IMR-90 (cell line): Measurements from ENCODE around the gene NR2C1. TPM values are rescaled to one million over a fixed set of nuclear protein-coding genes. Genes with fewer than 3 reads are reported as not detected.

ENCODE experiments used
- ATAC-seq: fragments of 200-7000 bp; cut with Tn5 transposase; 2 replicates; pipeline ENCODE4 v1.9.1; 2020; ENCODE audit warnings: low read depth, mild to moderate bottlenecking, moderate library complexity
- BruUV-seq: library from RNA; stranded (reverse); fragments of 400-500 nt; replicated peaks from 2 replicates; lab custom pipeline; 2021; lab: Mats Ljungman, UMichigan
- CTCF ChIA-PET: fragments of 300-600 bp; formaldehyde crosslinking; extraction: SDS; loops from one replicate; lab custom pipeline; 2021; ENCODE audit warnings: antibody characterized with exemption; lab: Yijun Ruan, JAX
- POLR2A ChIA-PET: fragments of 300-600 bp; sonication (Branson Sonifier 250); formaldehyde crosslinking; loops from one replicate; lab custom pipeline; 2022; ENCODE audit warnings: antibody characterized with exemption; ENCODE audit not compliant: unreplicated experiment; lab: Charles Lee
- DNase-seq: peaks from one replicate; pipeline ENCODE4 v3.0.0; 2013
- H2AFZ ChIP-seq: replicated peaks from 2 replicates; pipeline ENCODE3; 2013; ENCODE audit warnings: low read length, mild to moderate bottlenecking; ENCODE audit not compliant: poor library complexity
- H2AK5ac ChIP-seq: 2 replicates; pipeline ENCODE4 v1.6.1; 2013; ENCODE audit warnings: low read depth, low read length, inconsistent platforms
- H2AK9ac ChIP-seq: replicated peaks from 2 replicates; pipeline ENCODE3; 2013; ENCODE audit warnings: mild to moderate bottlenecking, low read depth, low read length, moderate library complexity; ENCODE audit not compliant: poor library complexity
- H2BK120ac ChIP-seq: 2 replicates; pipeline ENCODE4 v1.6.1; 2013; ENCODE audit warnings: low read depth, low read length, inconsistent platforms
- H2BK15ac ChIP-seq: 3 replicates; pipeline ENCODE4 v1.6.1; 2013; ENCODE audit warnings: low read depth, low read length, inconsistent platforms
- H2BK20ac ChIP-seq: 2 replicates; pipeline ENCODE4 v1.6.1; 2013; ENCODE audit warnings: low read depth, mild to moderate bottlenecking, inconsistent platforms, low read length, moderate library complexity
- H2BK5ac ChIP-seq: 2 replicates; pipeline ENCODE4 v1.6.1; 2013; ENCODE audit warnings: mild to moderate bottlenecking, low read depth, low read length, inconsistent platforms; ENCODE audit not compliant: poor library complexity, severe bottlenecking
- H3K14ac ChIP-seq: replicated peaks from 2 replicates; pipeline ENCODE4 v1.6.1; 2013; ENCODE audit warnings: low read depth, low read length, inconsistent platforms
- H3K18ac ChIP-seq: 2 replicates; pipeline ENCODE4 v1.6.1; 2013; ENCODE audit warnings: low read depth, low read length, control low read depth
- H3K23ac ChIP-seq: 2 replicates; pipeline ENCODE4 v1.6.1; 2013; ENCODE audit warnings: low read depth, low read length, inconsistent platforms
- H3K27ac ChIP-seq: 2 replicates; pipeline ENCODE4 v1.5.1; 2013; ENCODE audit warnings: mild to moderate bottlenecking, control low read depth, low read length; ENCODE audit not compliant: insufficient read depth
- H3K27me3 ChIP-seq: 2 replicates; pipeline ENCODE4 v1.6.1; 2013; ENCODE audit warnings: low read length; ENCODE audit not compliant: control insufficient read depth, insufficient read depth
- H3K36me3 ChIP-seq: 2 replicates; pipeline ENCODE4 v1.6.1; 2013; ENCODE audit warnings: low read length, mixed read lengths; ENCODE audit not compliant: control insufficient read depth, insufficient read depth
- H3K4ac ChIP-seq: 2 replicates; pipeline ENCODE4 v1.6.1; 2013; ENCODE audit warnings: low read depth, low read length, inconsistent platforms
- H3K4me1 ChIP-seq: 2 replicates; pipeline ENCODE4 v1.6.1; 2013; ENCODE audit warnings: low read length, mixed read lengths; ENCODE audit not compliant: control insufficient read depth, insufficient read depth
- H3K4me2 ChIP-seq: 2 replicates; pipeline ENCODE4 v1.6.1; 2013; ENCODE audit warnings: low read depth, mild to moderate bottlenecking, control low read depth, low read length, moderate library complexity
- H3K4me3 ChIP-seq: 2 replicates; pipeline ENCODE4 v1.5.1; 2013; ENCODE audit warnings: low read depth, mild to moderate bottlenecking, control low read depth, low read length, moderate library complexity; ENCODE audit not compliant: insufficient read depth
- H3K56ac ChIP-seq: 2 replicates; pipeline ENCODE4 v1.6.1; 2013; ENCODE audit warnings: low read length, inconsistent platforms; ENCODE audit not compliant: insufficient read depth; ENCODE audit errors: extremely low read depth
- H3K79me1 ChIP-seq, 2 experiments: 2 replicates each; pipeline ENCODE4 v1.6.1; 2013; ENCODE audit warnings: low read length in 2 of 2, inconsistent platforms in 1 of 2, low read depth in 1 of 2
- H3K9ac ChIP-seq: 2 replicates; pipeline ENCODE4 v1.6.1; 2013; ENCODE audit warnings: low read depth, low read length, control low read depth
- H3K9me1 ChIP-seq: 2 replicates; pipeline ENCODE4 v1.6.1; 2013; ENCODE audit warnings: low read length, inconsistent platforms; ENCODE audit not compliant: insufficient read depth
- H3K9me3 ChIP-seq: 2 replicates; pipeline ENCODE4 v1.6.1; 2013; ENCODE audit warnings: low read length; ENCODE audit not compliant: control insufficient read depth, insufficient read depth
- H4K20me1 ChIP-seq: 2 replicates; pipeline ENCODE4 v1.6.1; 2013; ENCODE audit warnings: low read length, inconsistent platforms; ENCODE audit not compliant: insufficient read depth
- H4K5ac ChIP-seq: 2 replicates; pipeline ENCODE4 v1.6.1; 2013; ENCODE audit warnings: mild to moderate bottlenecking, low read depth, low read length, control low read depth
- H4K8ac ChIP-seq, 2 experiments: 2 replicates each; pipeline ENCODE4 v1.6.1; 2013; ENCODE audit warnings: low read depth in 2 of 2, low read length in 2 of 2, control low read depth in 1 of 2, inconsistent platforms in 1 of 2
- H4K91ac ChIP-seq: 2 replicates; pipeline ENCODE4 v1.6.1; 2013; ENCODE audit warnings: low read depth, low read length, inconsistent platforms; ENCODE audit not compliant: insufficient read depth
- BHLHE40 ChIP-seq: fragments of 150-350 bp; IDR thresholded peaks from 2 replicates; pipeline ENCODE4 v1.6.1; 2016; ENCODE audit warnings: mild to moderate bottlenecking, low read depth, low read length
- CHD1 ChIP-seq: IDR thresholded peaks from 2 replicates; pipeline ENCODE4 v1.6.1; 2012; ENCODE audit warnings: low read depth, low read length, improper control_type of control experiment
- MAZ ChIP-seq: IDR thresholded peaks from 2 replicates; pipeline ENCODE4 v1.6.1; 2012; ENCODE audit warnings: low read depth, mild to moderate bottlenecking, low read length, improper control_type of control experiment, moderate library complexity, borderline replicate concordance
- RAD21 ChIP-seq: IDR thresholded peaks from 2 replicates; pipeline ENCODE4 v1.6.1; 2012; ENCODE audit warnings: low read length, improper control_type of control experiment
- whole genome bisulfite sequencing, 2 experiments: methylation state at CpG; one replicate each; pipeline versions ENCODE4 v1.1.5 to v1.1.7; 2013; ENCODE audit warnings: missing lambda C conversion rate in 2 of 2; ENCODE audit not compliant: insufficient read length in 1 of 2; ENCODE audit errors: extremely low coverage in 2 of 2; 5-methylcytosine and 5-hydroxymethylcytosine counted together
- dilution Hi-C: fragments of 300-500 bp; cut with HindIII; formaldehyde crosslinking; loops from one replicate; pipeline ENCODE4 v1.14.3; 2018; ENCODE audit warnings: low sequenced_read_pairs; ENCODE audit not compliant: unreplicated experiment
- in situ Hi-C: fragments of 300-500 bp; cut with MboI; formaldehyde crosslinking; loops from 3 replicates; pipeline ENCODE4 v1.14.3; 2019; ENCODE audit warnings: low sequenced_read_pairs, inconsistent platforms, mixed read lengths
- intact Hi-C: fragments of 100-400 bp; cut with micrococcal nuclease; formaldehyde crosslinking; loops from 2 replicates; pipeline ENCODE4 v1.10.0; 2022
- polyA plus RNA-seq, 3 experiments: library from polyadenylated mRNA; depleted of rRNA; stranded (reverse); fragments of >200 nt; gene quantifications; 2 replicates each; pipeline ENCODE4 v1.2.3, GENCODE V29; 2012; ENCODE audit warnings: low replicate concordance in 1 of 3
- total RNA-seq: library from RNA; depleted of rRNA; stranded (reverse); fragments of >200 nt; gene quantifications from 2 replicates; pipeline ENCODE4 v1.2.3, GENCODE V29; 2012

The NR2C1 gene
- total and polyA plus RNA-seq, 2 of the 4 experiments (the other 2 are of a cell fraction): 12.7 to 14.1 TPM

DNA sequence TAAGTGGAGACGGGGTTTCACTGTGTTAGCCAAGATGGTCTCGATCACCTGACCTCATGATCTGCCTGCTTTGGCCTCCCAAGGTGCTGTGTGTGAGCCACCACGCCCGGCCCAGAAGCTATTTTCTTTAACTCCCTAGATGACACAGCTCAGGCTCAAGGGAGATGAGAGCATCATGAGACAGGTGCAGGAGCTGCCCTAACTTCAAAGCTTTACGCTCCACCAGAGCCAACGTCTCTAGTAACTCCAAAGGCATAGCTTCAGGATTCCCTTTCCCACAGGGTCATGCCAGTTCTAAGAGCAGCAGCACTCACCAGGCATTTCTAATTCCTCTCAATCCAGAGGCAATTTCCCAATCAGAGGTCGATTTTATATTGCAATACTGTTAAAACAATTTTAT, 91.0 kb downstream of the NR2C1 start:
- Histone ChIP-seq H3K4ac (peak overlapping the region; percentile 2; the same call in 1 of the 2 replicates), H3K9ac (no peak overlapping the region), H3K79me1 (peaks cover 14 to 36% of the 10 kb centered on the region in 2 experiments), H3K9me3 (no peaks in the 10 kb centered on the region), H3K23ac (no peak overlapping the region), H2BK120ac (peak overlapping the region; percentile 64), H3K4me1 (peaks cover 8% of the 10 kb centered on the region), H3K14ac (0 out of 2 replicates have a peak overlapping the region, but pooled peaks have one; percentile 10), H2AFZ (no peak overlapping the region), H3K9me1 (peaks cover 15% of the 10 kb centered on the region), H3K56ac (no peak overlapping the region), H4K8ac (peak overlapping the region in 1 of 2 experiments; percentile 86; a peak in 2 of 4 replicates), H2BK15ac (no peak overlapping the region), H3K4me2 (no peak overlapping the region), H4K5ac (no peak overlapping the region), H2AK5ac (peak overlapping the region; percentile 11; the same call in 1 of the 2 replicates), H3K18ac (no peak overlapping the region), H2BK20ac (peak overlapping the region; percentile 0; the same call in 1 of the 2 replicates), H4K20me1 (no peaks in the 10 kb centered on the region; the same call in 1 of the 2 replicates), H2AK9ac (no peak overlapping the region), H3K4me3 (no peak overlapping the region), H2BK5ac (no peak overlapping the region), H3K36me3 (no peaks in the 10 kb centered on the region), H4K91ac (peak overlapping the region; percentile 6; the same call in 1 of the 2 replicates), H3K27me3 (no peaks in the 10 kb centered on the region), H3K27ac (no peak overlapping the region)
- no TSS peak for BruUV-seq
- ATAC-seq (no peak), DNase-seq (no peak)
- in situ Hi-C loops (no loop called here), intact Hi-C loops (no loop called here), dilution Hi-C loops (no loop called here)
- WGBS, 2 experiments: 79% methylated on average over 2 of the region's 7 CpGs; no CpG with 5 or more reads in 1 of the 2 experiments
- ChIA-PET CTCF (interaction anchor here (0.6 to 1.1 kb wide), 3 partner anchors 10 to 218 kb away, joined by 3 to 6 read pairs (median 4); no protein-coding TSS in a partner anchor), POLR2A (no interaction called here)
- TF ChIP-seq BHLHE40 (no peak), RAD21 (no peak), CHD1 (no peak), MAZ (no peak)
